B cell (primary cell): ENCODE results near the gene ARHGAP23.

Experiments
- EZH2 ChIP-seq: IDR thresholded peaks from 2 replicates; pipeline ENCODE4 v1.6.1; 2012; ENCODE audit warnings: borderline replicate concordance, low read depth, mild to moderate bottlenecking, moderate library complexity, low read length; ENCODE audit not compliant: insufficient read depth, poor library complexity, severe bottlenecking
- TF ChIP-seq, protein P1 (sequence below): fragments of 200-600 bp; IDR thresholded peaks from one replicate; pipeline ENCODE4 v1.8.0; 2022; ENCODE audit warnings: antibody characterized with exemption, mild to moderate bottlenecking

DNA sequence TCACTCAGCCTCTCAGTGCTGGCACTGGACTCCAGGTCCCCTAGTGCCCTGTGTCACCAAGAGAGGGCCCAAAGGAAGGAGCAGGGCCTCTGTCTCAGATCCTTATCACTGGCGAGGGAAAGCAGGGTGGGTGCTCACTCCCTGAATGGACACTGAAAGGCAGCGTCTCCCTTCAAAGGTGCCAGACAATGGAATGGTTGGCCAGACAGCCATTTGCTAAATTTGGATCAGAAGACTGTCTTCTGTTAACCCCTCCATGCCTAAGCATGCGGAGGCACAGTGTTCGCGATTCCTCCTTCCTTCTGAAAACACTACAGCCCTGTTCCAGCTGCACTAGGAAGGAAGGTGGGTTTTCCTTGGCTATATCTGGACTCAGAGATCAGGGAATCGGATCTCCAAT lies 129.1 kb downstream of the ARHGAP23 start:
- no peak for TF ChIP-seq EZH2
- TF ChIP-seq, protein P1, sequence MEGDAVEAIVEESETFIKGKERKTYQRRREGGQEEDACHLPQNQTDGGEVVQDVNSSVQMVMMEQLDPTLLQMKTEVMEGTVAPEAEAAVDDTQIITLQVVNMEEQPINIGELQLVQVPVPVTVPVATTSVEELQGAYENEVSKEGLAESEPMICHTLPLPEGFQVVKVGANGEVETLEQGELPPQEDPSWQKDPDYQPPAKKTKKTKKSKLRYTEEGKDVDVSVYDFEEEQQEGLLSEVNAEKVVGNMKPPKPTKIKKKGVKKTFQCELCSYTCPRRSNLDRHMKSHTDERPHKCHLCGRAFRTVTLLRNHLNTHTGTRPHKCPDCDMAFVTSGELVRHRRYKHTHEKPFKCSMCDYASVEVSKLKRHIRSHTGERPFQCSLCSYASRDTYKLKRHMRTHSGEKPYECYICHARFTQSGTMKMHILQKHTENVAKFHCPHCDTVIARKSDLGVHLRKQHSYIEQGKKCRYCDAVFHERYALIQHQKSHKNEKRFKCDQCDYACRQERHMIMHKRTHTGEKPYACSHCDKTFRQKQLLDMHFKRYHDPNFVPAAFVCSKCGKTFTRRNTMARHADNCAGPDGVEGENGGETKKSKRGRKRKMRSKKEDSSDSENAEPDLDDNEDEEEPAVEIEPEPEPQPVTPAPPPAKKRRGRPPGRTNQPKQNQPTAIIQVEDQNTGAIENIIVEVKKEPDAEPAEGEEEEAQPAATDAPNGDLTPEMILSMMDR, result no peak
